ENCODE results near the gene SLC6A1.

SLC6A1 gene

DNA sequence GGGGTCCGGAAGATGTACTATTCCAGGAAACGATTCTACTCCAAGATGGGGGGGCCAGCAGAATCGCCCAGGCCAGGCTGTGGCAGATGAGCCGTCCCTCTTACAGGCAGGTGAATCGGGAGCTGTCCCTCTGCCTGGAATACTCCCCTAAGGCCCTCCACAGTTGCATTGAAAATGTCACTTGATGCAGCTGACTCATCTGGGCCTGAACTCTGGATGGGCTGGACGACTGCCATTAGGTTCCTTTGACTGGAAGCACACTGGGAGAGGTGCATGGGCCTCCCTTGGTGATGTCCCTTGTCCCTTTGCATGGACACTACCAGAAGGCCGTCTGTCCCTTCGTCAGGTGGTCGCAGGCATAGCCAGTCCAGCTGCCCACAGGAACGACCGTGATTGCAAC lies 92.1 kb downstream of the SLC6A1 start:
- DNase-seq (ENCODE audit: low read depth, low spot score) = no peak
- H3K27ac ChIP-seq = no peak overlapping the region

- no peak for DNase-seq (ENCODE audit: low read depth, low spot score)
Observed at GRCh38 chr3:11085093-11085840, 92.7 kb downstream of the SLC6A1 start.

GRCh38 chr3:11086856-11087255 lies 94.3 kb downstream of the SLC6A1 start:
- no peak overlapping the region for H3K27ac ChIP-seq
- DNase-seq (ENCODE audit: low read depth, low spot score) = no peak

More at GRCh38 chr3:11085093-11085840, 92.7 kb downstream of the SLC6A1 start:
- H3K27ac ChIP-seq = no peak overlapping the region

- no peak for DNase-seq (ENCODE audit: low read depth, low spot score)
Observed at GRCh38 chr3:11088066-11088465, 95.5 kb downstream of the SLC6A1 start.

DNA sequence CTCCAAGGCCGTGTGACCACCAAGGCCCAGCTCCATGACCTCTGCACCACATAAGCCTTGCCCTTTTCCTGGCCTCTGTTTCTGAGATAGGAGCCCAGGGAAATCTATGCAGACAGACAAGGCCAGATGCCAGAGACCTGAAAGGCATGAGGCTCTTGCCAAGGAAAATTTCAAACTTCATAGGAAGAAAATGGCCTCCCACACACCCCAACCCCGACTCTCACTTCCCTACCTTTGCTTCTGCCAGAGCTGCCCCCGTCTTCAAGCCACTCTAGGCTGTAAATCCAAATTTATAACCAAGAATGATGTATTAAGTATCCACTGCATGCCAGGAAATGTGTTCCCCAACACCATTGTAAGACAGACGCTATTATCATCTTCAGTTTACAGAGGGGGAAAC lies 96.3 kb downstream of the SLC6A1 start:
- DNase-seq (ENCODE audit: low read depth, low spot score) = no peak
- H3K27ac ChIP-seq = no peak overlapping the region

More at GRCh38 chr3:11088066-11088465, 95.5 kb downstream of the SLC6A1 start:
- no peak overlapping the region for H3K27ac ChIP-seq
